ENCODE data around the gene TMEM106A. TPM values are rescaled to one million over a fixed set of nuclear protein-coding genes. Genes with fewer than 3 reads are reported as not detected.

TMEM106A gene
- total and polyA plus RNA-seq, 2 of the 13 experiments (the other 11 are each of a cell fraction or from before 2014, with no cell fraction given): 16.9 to 35.9 TPM

- TF ChIP-seq, protein P1, sequence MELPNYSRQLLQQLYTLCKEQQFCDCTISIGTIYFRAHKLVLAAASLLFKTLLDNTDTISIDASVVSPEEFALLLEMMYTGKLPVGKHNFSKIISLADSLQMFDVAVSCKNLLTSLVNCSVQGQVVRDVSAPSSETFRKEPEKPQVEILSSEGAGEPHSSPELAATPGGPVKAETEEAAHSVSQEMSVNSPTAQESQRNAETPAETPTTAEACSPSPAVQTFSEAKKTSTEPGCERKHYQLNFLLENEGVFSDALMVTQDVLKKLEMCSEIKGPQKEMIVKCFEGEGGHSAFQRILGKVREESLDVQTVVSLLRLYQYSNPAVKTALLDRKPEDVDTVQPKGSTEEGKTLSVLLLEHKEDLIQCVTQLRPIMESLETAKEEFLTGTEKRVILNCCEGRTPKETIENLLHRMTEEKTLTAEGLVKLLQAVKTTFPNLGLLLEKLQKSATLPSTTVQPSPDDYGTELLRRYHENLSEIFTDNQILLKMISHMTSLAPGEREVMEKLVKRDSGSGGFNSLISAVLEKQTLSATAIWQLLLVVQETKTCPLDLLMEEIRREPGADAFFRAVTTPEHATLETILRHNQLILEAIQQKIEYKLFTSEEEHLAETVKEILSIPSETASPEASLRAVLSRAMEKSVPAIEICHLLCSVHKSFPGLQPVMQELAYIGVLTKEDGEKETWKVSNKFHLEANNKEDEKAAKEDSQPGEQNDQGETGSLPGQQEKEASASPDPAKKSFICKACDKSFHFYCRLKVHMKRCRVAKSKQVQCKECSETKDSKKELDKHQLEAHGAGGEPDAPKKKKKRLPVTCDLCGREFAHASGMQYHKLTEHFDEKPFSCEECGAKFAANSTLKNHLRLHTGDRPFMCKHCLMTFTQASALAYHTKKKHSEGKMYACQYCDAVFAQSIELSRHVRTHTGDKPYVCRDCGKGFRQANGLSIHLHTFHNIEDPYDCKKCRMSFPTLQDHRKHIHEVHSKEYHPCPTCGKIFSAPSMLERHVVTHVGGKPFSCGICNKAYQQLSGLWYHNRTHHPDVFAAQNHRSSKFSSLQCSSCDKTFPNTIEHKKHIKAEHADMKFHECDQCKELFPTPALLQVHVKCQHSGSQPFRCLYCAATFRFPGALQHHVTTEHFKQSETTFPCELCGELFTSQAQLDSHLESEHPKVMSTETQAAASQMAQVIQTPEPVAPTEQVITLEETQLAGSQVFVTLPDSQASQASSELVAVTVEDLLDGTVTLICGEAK (IDR thresholded peaks at IDR 0.05): no peak
- TF ChIP-seq, protein P1 (CRISPR knock-in tag; IDR thresholded peaks at IDR 0.05): 0 out of 2 replicates have a peak, but pooled peaks have one; percentile 3
- TF ChIP-seq FOXO1 (CRISPR knock-in tag; IDR thresholded peaks at IDR 0.05) (peak; percentile 68; the same call in 1 of the 2 replicates), TFE3 (CRISPR knock-in tag; IDR thresholded peaks at IDR 0.05) (peak; percentile 44; the same call in 1 of the 2 replicates), ZNF687 (CRISPR knock-in tag; IDR thresholded peaks at IDR 0.05) (peak; percentile 89), ZNF768 (CRISPR knock-in tag; IDR thresholded peaks at IDR 0.05) (no peak), KLF6 (CRISPR knock-in tag; IDR thresholded peaks at IDR 0.05) (no peak), ZNF335 (CRISPR knock-in tag; IDR thresholded peaks at IDR 0.05) (no peak), HHEX (CRISPR knock-in tag; IDR thresholded peaks at IDR 0.05) (peak; percentile 95), ZNF30 (CRISPR knock-in tag; IDR thresholded peaks at IDR 0.05) (no peak), PAX8 (CRISPR knock-in tag; IDR thresholded peaks at IDR 0.05; ENCODE audit: borderline replicate concordance) (0 out of 2 replicates have a peak, but pooled peaks have one; percentile 16), CHCHD3 (CRISPR knock-in tag; IDR thresholded peaks at IDR 0.05) (0 out of 2 replicates have a peak, but pooled peaks have one; percentile 64), ZNF138 (CRISPR knock-in tag; IDR thresholded peaks at IDR 0.05; ENCODE audit: low read depth) (no peak), ZMYM4 (CRISPR knock-in tag; IDR thresholded peaks at IDR 0.05) (peak; percentile 50; the same call in 1 of the 2 replicates), ZNF251 (CRISPR knock-in tag; IDR thresholded peaks at IDR 0.05) (no peak), SCMH1 (CRISPR knock-in tag; IDR thresholded peaks at IDR 0.05; ENCODE audit: borderline replicate concordance) (no peak)
Measured at GRCh38 chr17:43169561-43170139, 42.0 kb upstream of the TMEM106A start (continued).

Data from HepG2 (cell line).